CD4-positive, alpha-beta T cell (primary cell): ENCODE measurements around the gene ERC2. TPM values are rescaled to one million over a fixed set of nuclear protein-coding genes. Genes with fewer than 3 reads are reported as not detected.

Experiments used
- ATAC-seq: fragments of 200-7000 bp; cut with Tn5 transposase; one replicate; pipeline ENCODE4 v1.10.0; 2022; ENCODE audit warnings: mild to moderate bottlenecking; ENCODE audit not compliant: poor library complexity
- CTCF ChIA-PET: fragments of 350-600 bp; sonication (Branson Sonifier 250); formaldehyde crosslinking; loops from one replicate; lab custom pipeline; 2021; ENCODE audit warnings: antibody characterized with exemption, inconsistent platforms; lab: Charles Lee
- POLR2A ChIA-PET: fragments of 350-600 bp; sonication (Branson Sonifier 250); formaldehyde crosslinking; loops from one replicate; lab custom pipeline; 2021; ENCODE audit warnings: antibody characterized with exemption, inconsistent platforms; lab: Charles Lee
- DNase-seq, 14 experiments: peaks; one replicate each; pipeline ENCODE4 v3.0.0-alpha.2; 2013 to 2020; ENCODE audit warnings: mixed read lengths in 2 of 14
- H3K27ac ChIP-seq, 2 donors: one replicate each; pipeline versions ENCODE4 v1.5.1 to v1.7.0; 2013; ENCODE audit warnings: low read length in 2 of 2, low read depth in 1 of 2, mild to moderate bottlenecking in 1 of 2
- H3K27me3 ChIP-seq, 2 experiments: 1 replicate in 1 of 2; 2 replicates in 1 of 2; pipeline versions ENCODE4 v1.6.1 to v1.7.0; 2013; ENCODE audit warnings: low read length in 2 of 2, control low read depth in 1 of 2, mild to moderate bottlenecking in 1 of 2, moderate library complexity in 1 of 2; ENCODE audit not compliant: insufficient read depth in 2 of 2, control insufficient read depth in 1 of 2
- H3K36me3 ChIP-seq: one replicate; pipeline ENCODE4 v1.6.1; 2013; ENCODE audit warnings: low read length, control low read depth; ENCODE audit not compliant: insufficient read depth
- H3K4me1 ChIP-seq: one replicate; pipeline ENCODE4 v1.6.1; 2013; ENCODE audit warnings: low read length, control low read depth; ENCODE audit not compliant: insufficient read depth
- H3K4me3 ChIP-seq: one replicate; pipeline ENCODE4 v1.5.1; 2013; ENCODE audit warnings: mild to moderate bottlenecking, low read length, moderate library complexity
- H3K9me3 ChIP-seq, 2 experiments: 1 replicate in 1 of 2; 2 replicates in 1 of 2; pipeline versions ENCODE4 v1.6.1 to v1.7.0; 2013; ENCODE audit warnings: low read length in 2 of 2, mild to moderate bottlenecking in 2 of 2, control low read depth in 1 of 2, moderate library complexity in 1 of 2; ENCODE audit not compliant: control insufficient read depth in 1 of 2, insufficient read depth in 1 of 2
- H3K27ac Mint-ChIP-seq: one replicate; pipeline ENCODE4 v1.8.0; 2020; ENCODE audit warnings: mixed read lengths
- H3K27me3 Mint-ChIP-seq: one replicate; pipeline ENCODE4 v1.8.0; 2021; ENCODE audit warnings: mixed read lengths
- H3K36me3 Mint-ChIP-seq: one replicate; pipeline ENCODE4 v1.8.0; 2021; ENCODE audit warnings: low read depth, mixed read lengths
- H3K4me1 Mint-ChIP-seq: one replicate; pipeline ENCODE4 v1.8.0; 2021; ENCODE audit warnings: low read depth, mixed read lengths
- H3K4me3 Mint-ChIP-seq: one replicate; pipeline ENCODE4 v1.8.0; 2020; ENCODE audit warnings: mild to moderate bottlenecking, mixed read lengths
- H3K9me3 Mint-ChIP-seq: one replicate; pipeline ENCODE4 v1.8.0; 2020; ENCODE audit warnings: mixed read lengths
- intact Hi-C, 2 experiments: fragments of 100-400 bp; cut with DNase I in 1 of 2; cut with micrococcal nuclease in 1 of 2; formaldehyde crosslinking; loops; one replicate each; pipeline versions ENCODE4 v1.15.1 to v1.9.0; 2023 to 2025; cut with DNase I, micrococcal nuclease
- total RNA-seq, 174 experiments: library from RNA in 2 of 174; stranded (reverse) in 2 of 174; gene quantifications; one replicate each; pipeline ENCODE4 v1.2.3 and lab custom pipeline; 2021 to 2026
- TF ChIP-seq, protein P1 (sequence below): fragments of 200-600 bp; IDR thresholded peaks from one replicate; pipeline ENCODE4 v1.8.0; 2022; ENCODE audit warnings: antibody characterized with exemption, mild to moderate bottlenecking

The ERC2 gene
- total RNA-seq, 2 experiments from 2014 or later: not detected

DNA sequence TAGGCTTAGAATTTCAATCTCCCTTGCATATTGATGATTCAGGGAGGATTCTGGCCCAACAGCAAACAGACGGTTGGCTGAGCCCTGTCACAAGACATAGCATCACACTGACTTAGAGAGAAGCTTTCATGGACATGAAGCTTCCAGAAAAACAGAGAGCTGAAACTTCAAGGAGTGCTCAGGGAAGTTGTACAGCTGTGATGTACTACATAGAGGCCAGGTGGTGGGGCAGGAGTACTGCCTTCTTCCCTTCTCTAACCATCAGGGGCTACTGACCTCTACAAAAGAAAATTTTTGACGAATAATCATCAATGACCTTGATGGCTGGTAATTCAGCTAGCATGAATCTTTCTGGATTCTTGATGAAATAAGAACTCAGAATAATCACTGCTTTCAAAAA lies 378.5 kb downstream of the ERC2 start:
- DNase-seq (no peak), ATAC-seq (no peak)
- TF ChIP-seq, protein P1, sequence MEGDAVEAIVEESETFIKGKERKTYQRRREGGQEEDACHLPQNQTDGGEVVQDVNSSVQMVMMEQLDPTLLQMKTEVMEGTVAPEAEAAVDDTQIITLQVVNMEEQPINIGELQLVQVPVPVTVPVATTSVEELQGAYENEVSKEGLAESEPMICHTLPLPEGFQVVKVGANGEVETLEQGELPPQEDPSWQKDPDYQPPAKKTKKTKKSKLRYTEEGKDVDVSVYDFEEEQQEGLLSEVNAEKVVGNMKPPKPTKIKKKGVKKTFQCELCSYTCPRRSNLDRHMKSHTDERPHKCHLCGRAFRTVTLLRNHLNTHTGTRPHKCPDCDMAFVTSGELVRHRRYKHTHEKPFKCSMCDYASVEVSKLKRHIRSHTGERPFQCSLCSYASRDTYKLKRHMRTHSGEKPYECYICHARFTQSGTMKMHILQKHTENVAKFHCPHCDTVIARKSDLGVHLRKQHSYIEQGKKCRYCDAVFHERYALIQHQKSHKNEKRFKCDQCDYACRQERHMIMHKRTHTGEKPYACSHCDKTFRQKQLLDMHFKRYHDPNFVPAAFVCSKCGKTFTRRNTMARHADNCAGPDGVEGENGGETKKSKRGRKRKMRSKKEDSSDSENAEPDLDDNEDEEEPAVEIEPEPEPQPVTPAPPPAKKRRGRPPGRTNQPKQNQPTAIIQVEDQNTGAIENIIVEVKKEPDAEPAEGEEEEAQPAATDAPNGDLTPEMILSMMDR: no peak
- Mint-ChIP-seq H3K27me3 (peaks cover 6% of the 10 kb centered on the region), H3K9me3 (peaks cover 6% of the 10 kb centered on the region), H3K4me3 (no peak overlapping the region), H3K4me1 (no peaks in the 10 kb centered on the region), H3K27ac (no peak overlapping the region), H3K36me3 (no peaks in the 10 kb centered on the region)
- Histone ChIP-seq H3K27ac (no peak overlapping the region), H3K36me3 (no peaks in the 10 kb centered on the region), H3K27me3 (no peaks in the 10 kb centered on the region), H3K4me1 (no peaks in the 10 kb centered on the region), H3K9me3 (no peaks in the 10 kb centered on the region), H3K4me3 (no peak overlapping the region)
- intact Hi-C loops: no loop called here
- ChIA-PET POLR2A (no interaction called here), CTCF (no interaction called here)

DNA sequence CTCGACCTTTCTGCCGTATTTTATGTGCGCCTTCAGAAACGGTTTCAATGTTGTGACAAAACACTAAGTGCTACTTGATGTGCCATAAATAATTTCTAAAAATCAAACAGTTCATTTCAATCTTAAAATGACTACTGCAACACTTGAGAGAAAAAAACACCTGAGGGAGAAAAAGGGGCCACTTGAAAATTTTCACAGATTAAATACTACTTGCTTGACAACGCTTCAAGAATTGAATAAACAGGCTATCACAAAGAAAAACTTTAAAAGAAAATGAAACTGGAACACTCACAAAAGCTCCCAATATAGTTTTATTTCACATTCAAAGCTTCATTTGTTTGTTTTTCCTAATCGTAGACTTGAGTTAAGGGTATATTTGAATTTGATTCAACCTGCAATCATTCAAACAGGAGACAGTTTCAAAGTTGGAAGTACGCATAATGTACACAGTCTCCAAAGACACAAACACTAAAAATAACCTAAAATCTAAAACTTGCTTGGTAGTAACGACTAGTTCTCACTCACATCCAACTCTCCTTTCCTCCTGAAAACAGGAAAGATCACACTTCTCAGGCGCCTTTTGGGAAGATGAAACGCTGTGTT lies 380.7 kb downstream of the ERC2 start:
- Mint-ChIP-seq H3K9me3 (peaks cover 11% of the 10 kb centered on the region), H3K4me1 (no peaks in the 10 kb centered on the region), H3K27me3 (peaks cover 9% of the 10 kb centered on the region), H3K36me3 (no peaks in the 10 kb centered on the region), H3K4me3 (no peak overlapping the region), H3K27ac (no peak overlapping the region)
- no peaks in the 10 kb centered on the region for H3K36me3 ChIP-seq
- H3K4me3 ChIP-seq: no peak overlapping the region
- no peak for DNase-seq
- TF ChIP-seq, protein P1: no peak
- no peaks in the 10 kb centered on the region for H3K27me3 ChIP-seq
- ChIA-PET POLR2A (no interaction called here), CTCF (no interaction called here)
- H3K27ac ChIP-seq: no peak overlapping the region
- intact Hi-C loops: no loop called here
- no peak for ATAC-seq
- H3K9me3 ChIP-seq: no peaks in the 10 kb centered on the region
- H3K4me1 ChIP-seq: no peaks in the 10 kb centered on the region

DNA sequence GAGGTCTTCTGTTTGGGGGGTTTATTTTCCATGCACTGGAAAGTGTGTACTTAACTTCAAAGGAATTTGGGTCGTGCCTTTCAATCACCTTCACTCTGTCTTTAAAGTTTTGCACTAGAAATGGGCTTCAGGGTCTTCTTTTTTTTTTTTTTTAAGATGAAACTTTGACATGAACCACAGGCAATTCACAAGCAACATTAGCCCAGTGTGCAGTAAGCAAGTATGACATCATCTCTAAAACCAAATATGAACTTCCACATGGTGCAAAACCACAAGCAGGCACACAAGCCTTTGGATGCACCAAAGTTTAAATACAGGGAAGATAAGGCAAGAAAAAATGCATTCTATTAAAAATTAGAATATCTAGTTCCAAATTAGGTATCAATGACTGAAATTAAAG lies 381.9 kb downstream of the ERC2 start:
- ChIA-PET POLR2A (no interaction called here), CTCF (no interaction called here)
- no peaks in the 10 kb centered on the region for H3K4me1 Mint-ChIP-seq
- TF ChIP-seq, protein P1: no peak
- Histone ChIP-seq H3K27ac (no peak overlapping the region), H3K4me3 (no peak overlapping the region), H3K4me1 (no peaks in the 10 kb centered on the region), H3K27me3 (no peaks in the 10 kb centered on the region), H3K9me3 (no peaks in the 10 kb centered on the region), H3K36me3 (no peaks in the 10 kb centered on the region)
- DNase-seq (no peak), ATAC-seq (no peak)
- H3K27ac Mint-ChIP-seq: no peak overlapping the region
- peaks cover 11% of the 10 kb centered on the region for H3K9me3 Mint-ChIP-seq
- no peak overlapping the region for H3K4me3 Mint-ChIP-seq
- peaks cover 9% of the 10 kb centered on the region for H3K27me3 Mint-ChIP-seq
- no peaks in the 10 kb centered on the region for H3K36me3 Mint-ChIP-seq
- intact Hi-C loops: no loop called here
